ENCODE measurements around the gene ZBTB7C. TPM values are rescaled to one million over a fixed set of nuclear protein-coding genes. Genes with fewer than 3 reads are reported as not detected.

The ZBTB7C gene
- total RNA-seq, 2 experiments from 2014 or later, result not detected

GRCh38 chr18:48100165-48100575 is 309.0 kb downstream of the ZBTB7C start:
- CTCF ChIA-PET (ENCODE audit: unreplicated experiment), result no interaction called here
- Histone ChIP-seq H3K9me2 (ENCODE audit: insufficient read depth, low read length) (no peaks in the 10 kb centered on the region), H3K4me2 (ENCODE audit: low read length) (no peak overlapping the region), H2AFZ (ENCODE audit: low read length) (no peak overlapping the region), H4K20me1 (ENCODE audit: insufficient read depth, low read length) (no peaks in the 10 kb centered on the region), H3K36me3 (ENCODE audit: insufficient read depth, low read length) (no peaks in the 10 kb centered on the region), H3K4me3 (ENCODE audit: low read depth, low read length, poor library complexity, severe bottlenecking) (no peak overlapping the region), H3K27ac (ENCODE audit: low read depth, low read length, poor library complexity, severe bottlenecking) (no peak overlapping the region), H3K9me3 (ENCODE audit: low read length) (no peaks in the 10 kb centered on the region), H3K4me1 (ENCODE audit: insufficient read depth, low read length, poor library complexity, severe bottlenecking) (no peaks in the 10 kb centered on the region), H3K79me2 (ENCODE audit: insufficient read depth, low read depth, low read length) (no peaks in the 10 kb centered on the region)
- POLR2A ChIA-PET, result no interaction called here
- BruUV-seq (replicated peaks), result no TSS peak
- DNase-seq (ENCODE audit: low spot score), result no peak
- intact Hi-C loops (cut with micrococcal nuclease; ENCODE audit: unreplicated experiment), result no loop called here
- TF ChIP-seq EZH2phosphoT487 (IDR thresholded peaks at IDR 0.05; ENCODE audit: borderline replicate concordance, low read depth, low read length) (no peak), CTCF (conservative IDR thresholded peaks at IDR 0.05; ENCODE audit: low read length) (no peak)

- Histone ChIP-seq H3K79me2 (ENCODE audit: insufficient read depth, low read depth, low read length) (no peaks in the 10 kb centered on the region), H3K4me1 (ENCODE audit: insufficient read depth, low read length, poor library complexity, severe bottlenecking) (no peaks in the 10 kb centered on the region), H2AFZ (ENCODE audit: low read length) (no peak overlapping the region), H3K4me2 (ENCODE audit: low read length) (no peak overlapping the region), H3K9me3 (ENCODE audit: low read length) (no peaks in the 10 kb centered on the region), H4K20me1 (ENCODE audit: insufficient read depth, low read length) (no peaks in the 10 kb centered on the region), H3K9me2 (ENCODE audit: insufficient read depth, low read length) (no peaks in the 10 kb centered on the region), H3K36me3 (ENCODE audit: insufficient read depth, low read length) (no peaks in the 10 kb centered on the region), H3K4me3 (ENCODE audit: low read depth, low read length, poor library complexity, severe bottlenecking) (no peak overlapping the region), H3K27ac (ENCODE audit: low read depth, low read length, poor library complexity, severe bottlenecking) (no peak overlapping the region)
- no peak for DNase-seq (ENCODE audit: low spot score)
- ChIA-PET CTCF (ENCODE audit: unreplicated experiment) (no interaction called here), POLR2A (no interaction called here)
- intact Hi-C loops (cut with micrococcal nuclease; ENCODE audit: unreplicated experiment), result no loop called here
- no TSS peak for BruUV-seq (replicated peaks)
- TF ChIP-seq EZH2phosphoT487 (IDR thresholded peaks at IDR 0.05; ENCODE audit: borderline replicate concordance, low read depth, low read length) (no peak), CTCF (conservative IDR thresholded peaks at IDR 0.05; ENCODE audit: low read length) (no peak)
Observed at GRCh38 chr18:48099481-48100164, 309.6 kb downstream of the ZBTB7C start.

- POLR2A ChIA-PET, result no interaction called here
- CTCF ChIA-PET (ENCODE audit: unreplicated experiment), result no interaction called here
- no peak for DNase-seq (ENCODE audit: low spot score)
- Histone ChIP-seq H3K36me3 (ENCODE audit: insufficient read depth, low read length) (no peaks in the 10 kb centered on the region), H4K20me1 (ENCODE audit: insufficient read depth, low read length) (no peaks in the 10 kb centered on the region), H3K4me1 (ENCODE audit: insufficient read depth, low read length, poor library complexity, severe bottlenecking) (no peaks in the 10 kb centered on the region), H2AFZ (ENCODE audit: low read length) (no peak overlapping the region), H3K9me3 (ENCODE audit: low read length) (no peaks in the 10 kb centered on the region), H3K4me3 (ENCODE audit: low read depth, low read length, poor library complexity, severe bottlenecking) (no peak overlapping the region), H3K27ac (ENCODE audit: low read depth, low read length, poor library complexity, severe bottlenecking) (no peak overlapping the region), H3K4me2 (ENCODE audit: low read length) (no peak overlapping the region), H3K79me2 (ENCODE audit: insufficient read depth, low read depth, low read length) (no peaks in the 10 kb centered on the region), H3K9me2 (ENCODE audit: insufficient read depth, low read length) (no peaks in the 10 kb centered on the region)
- no TSS peak for BruUV-seq (replicated peaks)
- intact Hi-C loops (cut with micrococcal nuclease; ENCODE audit: unreplicated experiment), result no loop called here
- no peak for TF ChIP-seq CTCF (conservative IDR thresholded peaks at IDR 0.05; ENCODE audit: low read length)
- no peak for TF ChIP-seq EZH2phosphoT487 (IDR thresholded peaks at IDR 0.05; ENCODE audit: borderline replicate concordance, low read depth, low read length)
Observed at GRCh38 chr18:48098538-48098937, 310.6 kb downstream of the ZBTB7C start.

Measured in OCI-LY7 (cell line).